Spleen (tissue), 11 donors: ENCODE measurements around the gene C1orf52. TPM values are rescaled to one million over a fixed set of nuclear protein-coding genes. Genes with fewer than 3 reads are reported as not detected.

Experiments
- DNase-seq: peaks from one replicate; pipeline ENCODE4 v3.0.0-alpha.2; 2020
- H3K27ac ChIP-seq, 8 donors: fragments of 200-600 bp; sonication (generic) in 7 of 8; 1 replicate in 4 of 8; 2 replicates in 4 of 8; pipeline versions ENCODE4 v1.5.0 to v1.8.0; 2016 to 2021; ENCODE audit warnings: inconsistent platforms in 4 of 8, mild to moderate bottlenecking in 4 of 8, moderate library complexity in 1 of 8
- H3K27me3 ChIP-seq, 7 donors: fragments of 200-600 bp; sonication (generic) in 6 of 7; replicated peaks in 1 of 7; 1 replicate in 4 of 7; 2 replicates in 3 of 7; pipeline versions ENCODE4 v1.5.0 to v1.8.0; 2016 to 2021; ENCODE audit warnings: inconsistent platforms in 3 of 7, mild to moderate bottlenecking in 1 of 7
- H3K36me3 ChIP-seq, 6 donors: fragments of 200-600 bp; sonication (generic) in 5 of 6; 1 replicate in 4 of 6; 2 replicates in 2 of 6; pipeline versions ENCODE4 v1.5.0 to v1.8.0; 2016 to 2021; ENCODE audit warnings: inconsistent platforms in 2 of 6
- H3K4me1 ChIP-seq, 6 donors: fragments of 200-600 bp; sonication (generic) in 5 of 6; 1 replicate in 3 of 6; 2 replicates in 3 of 6; pipeline versions ENCODE4 v1.5.0 to v1.8.0; 2016 to 2021; ENCODE audit warnings: inconsistent platforms in 3 of 6
- H3K4me3 ChIP-seq, 8 donors: fragments of 200-600 bp; sonication (generic) in 7 of 8; 1 replicate in 4 of 8; 2 replicates in 4 of 8; pipeline versions ENCODE4 v1.5.0 to v1.8.0; 2016 to 2021; ENCODE audit warnings: inconsistent platforms in 4 of 8, mild to moderate bottlenecking in 4 of 8, moderate library complexity in 2 of 8
- H3K9me3 ChIP-seq, 8 donors: fragments of 200-600 bp; sonication (generic) in 7 of 8; 1 replicate in 4 of 8; 2 replicates in 4 of 8; pipeline versions ENCODE4 v1.5.0 to v1.8.0; 2016 to 2021; ENCODE audit warnings: inconsistent platforms in 4 of 8
- POLR2A ChIP-seq, 3 donors: fragments of 450-650 bp; IDR thresholded peaks; one replicate each; pipeline ENCODE4 v1.5.1; 2017; ENCODE audit warnings: antibody characterized with exemption in 3 of 3, mild to moderate bottlenecking in 1 of 3
- POLR2AphosphoS5 ChIP-seq, 3 donors: sonication (generic); formaldehyde crosslinking; IDR thresholded peaks; one replicate each; pipeline ENCODE4 v1.5.1; 2017; ENCODE audit warnings: antibody characterized with exemption in 3 of 3
- WGBS, 5 donors: extraction: QIAGEN DNeasy Blood & Tissue Kit in 3 of 5; methylation state at CpG; one replicate each; pipeline versions ENCODE4 v1.1.5 to v1.1.7; 2013 to 2018; 5-methylcytosine and 5-hydroxymethylcytosine counted together
- intact Hi-C: fragments of 100-400 bp; cut with DNase I; formaldehyde crosslinking; loops from one replicate; pipeline ENCODE4 v1.15.0; 2023; ENCODE audit warnings: low total_unique reads
- polyA plus RNA-seq, 3 donors: library from polyadenylated mRNA; stranded (reverse); fragments of 200-250 nt; gene quantifications; one replicate each; pipeline ENCODE4 v1.2.1, GENCODE V29; 2013
- total RNA-seq, 7 donors: library from RNA; depleted of rRNA in 3 of 7; stranded (reverse); fragments of >200 nt in 3 of 7; fragmentation: NEBNext Ultra II Directional in 4 of 7; extraction: Animal tissue kit (Norgen Biotek cat#: 25700) in 4 of 7; gene quantifications; one replicate each; pipeline versions ENCODE4 v1.1.0 to v1.2.1, GENCODE V29; 2016 to 2021
- TF ChIP-seq, protein P1 (sequence below), 11 experiments: fragments of 200-600 bp in 7 of 11; fragments of 450-650 bp in 4 of 11; sonication (generic) in 4 of 11; IDR thresholded peaks in 8 of 11; conservative IDR thresholded peaks in 3 of 11; 1 replicate in 7 of 11; 2 replicates in 4 of 11; pipeline versions ENCODE4 v1.4.0 to v1.8.0; 2016 to 2021; ENCODE audit warnings: antibody characterized with exemption in 11 of 11, inconsistent platforms in 4 of 11, mild to moderate bottlenecking in 1 of 11
- donor health status: healthy with polysubstance abuse.
- donor health status: DM: no; HTN: no; CAD: no; lungs with moderate emphysema.
- donor health status: DM: no; HTN: no; CAD: no.
- donor health status: Bipolar disorder and iron deficiency.
- donor health status: healthy.
- donor health status: DM: no; HTN: no; CAD: no.
- donor health status: DM: yes; HTN: yes; CAD: no.

C1orf52 gene
- total and polyA plus RNA-seq, 10 donors = 16.2 to 29.7 (median 22.6) TPM

DNA sequence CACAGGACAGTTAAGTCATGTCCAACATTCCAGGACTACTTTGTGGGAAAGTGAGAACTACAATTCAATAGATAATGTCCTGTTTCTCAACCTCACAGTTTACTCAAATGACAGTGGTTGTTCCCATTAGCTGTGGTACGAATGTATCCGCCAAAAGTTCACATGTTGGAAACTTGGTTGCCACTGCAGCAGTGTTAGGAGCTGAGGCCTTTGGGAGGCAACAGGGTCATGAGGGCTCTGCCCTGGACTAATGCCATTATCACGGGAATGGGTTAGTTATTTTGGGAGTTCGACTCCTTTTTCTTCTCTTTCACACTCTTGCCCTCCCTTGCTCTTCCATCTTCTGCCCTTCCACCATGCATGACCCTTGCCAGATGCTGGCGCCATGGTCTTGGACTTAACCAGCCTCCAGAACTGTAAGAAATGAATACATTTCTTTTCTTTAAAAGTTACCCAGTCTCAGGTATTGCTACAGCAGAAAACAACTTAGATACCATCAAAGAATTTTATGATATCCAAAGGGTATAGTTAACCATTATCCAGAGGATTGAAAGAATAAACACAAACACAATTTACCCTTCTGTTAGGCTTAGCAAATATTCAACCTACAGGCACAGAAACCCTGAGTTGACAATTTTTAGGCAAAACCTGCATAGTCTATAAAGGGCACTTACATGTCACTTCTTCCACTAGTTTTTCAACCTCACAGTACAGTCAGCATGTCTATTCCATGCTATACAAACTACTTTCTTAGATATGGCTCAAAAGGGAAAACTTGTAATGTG, 9.5 kb upstream of the C1orf52 start:
- no peak overlapping the region for H3K27ac ChIP-seq
- no peaks in the 10 kb centered on the region for H3K27me3 ChIP-seq
- 91 to 99% (median 97%) methylated on average over 5 of the region's 5 CpGs for WGBS, 5 donors
- H3K4me1 ChIP-seq = peaks cover 11 to 61% (median 31%) of the 10 kb centered on the region in 6 donors
- intact Hi-C loops = no loop called here
- H3K36me3 ChIP-seq = peaks cover 9 to 93% (median 62%) of the 10 kb centered on the region in 6 donors
- no peaks in the 10 kb centered on the region for H3K9me3 ChIP-seq
- H3K4me3 ChIP-seq = no peak overlapping the region
- TF ChIP-seq POLR2AphosphoS5 (IDR thresholded peaks at IDR 0.05) = no peak
- TF ChIP-seq POLR2A (IDR thresholded peaks at IDR 0.05) = no peak
- TF ChIP-seq, protein P1, sequence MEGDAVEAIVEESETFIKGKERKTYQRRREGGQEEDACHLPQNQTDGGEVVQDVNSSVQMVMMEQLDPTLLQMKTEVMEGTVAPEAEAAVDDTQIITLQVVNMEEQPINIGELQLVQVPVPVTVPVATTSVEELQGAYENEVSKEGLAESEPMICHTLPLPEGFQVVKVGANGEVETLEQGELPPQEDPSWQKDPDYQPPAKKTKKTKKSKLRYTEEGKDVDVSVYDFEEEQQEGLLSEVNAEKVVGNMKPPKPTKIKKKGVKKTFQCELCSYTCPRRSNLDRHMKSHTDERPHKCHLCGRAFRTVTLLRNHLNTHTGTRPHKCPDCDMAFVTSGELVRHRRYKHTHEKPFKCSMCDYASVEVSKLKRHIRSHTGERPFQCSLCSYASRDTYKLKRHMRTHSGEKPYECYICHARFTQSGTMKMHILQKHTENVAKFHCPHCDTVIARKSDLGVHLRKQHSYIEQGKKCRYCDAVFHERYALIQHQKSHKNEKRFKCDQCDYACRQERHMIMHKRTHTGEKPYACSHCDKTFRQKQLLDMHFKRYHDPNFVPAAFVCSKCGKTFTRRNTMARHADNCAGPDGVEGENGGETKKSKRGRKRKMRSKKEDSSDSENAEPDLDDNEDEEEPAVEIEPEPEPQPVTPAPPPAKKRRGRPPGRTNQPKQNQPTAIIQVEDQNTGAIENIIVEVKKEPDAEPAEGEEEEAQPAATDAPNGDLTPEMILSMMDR (IDR thresholded peaks at IDR 0.05 in 8 of 11, conservative IDR thresholded peaks at IDR 0.05 in 3 of 11) = no peak
- DNase-seq = no peak

DNA sequence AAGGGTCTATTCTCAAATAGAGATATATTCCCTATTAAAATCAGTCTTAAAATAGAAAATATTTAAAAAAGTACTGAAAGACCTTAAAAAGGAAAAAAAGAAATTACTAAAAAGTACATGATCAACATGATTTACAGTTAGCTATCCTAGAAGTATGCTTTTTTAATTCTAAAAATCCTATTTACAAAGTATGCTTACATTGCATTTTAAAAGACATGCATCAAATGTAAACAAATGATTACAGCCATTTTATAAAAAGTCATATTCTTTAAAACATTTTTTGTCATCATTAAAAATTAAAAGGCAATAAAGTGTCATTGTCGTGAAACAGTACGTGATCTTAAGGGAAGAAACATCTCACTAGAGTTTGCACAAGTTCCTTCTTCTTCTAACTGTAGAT, 7.9 kb upstream of the C1orf52 start:
- intact Hi-C loops = no loop called here
- Histone ChIP-seq H3K4me1 (peaks cover 0 to 44% (median 16%) of the 10 kb centered on the region in 6 donors), H3K36me3 (peaks cover 9 to 100% (median 63%) of the 10 kb centered on the region in 6 donors), H3K27ac (no peak overlapping the region), H3K9me3 (no peaks in the 10 kb centered on the region), H3K4me3 (no peak overlapping the region), H3K27me3 (no peaks in the 10 kb centered on the region)
- no peak for DNase-seq
- TF ChIP-seq POLR2A (IDR thresholded peaks at IDR 0.05) = no peak
- no peak for TF ChIP-seq POLR2AphosphoS5 (IDR thresholded peaks at IDR 0.05)
- TF ChIP-seq, protein P1 (IDR thresholded peaks at IDR 0.05 in 8 of 11, conservative IDR thresholded peaks at IDR 0.05 in 3 of 11) = no peak
- 54 to 83% (median 64%) methylated on average over 2 of the region's 2 CpGs for WGBS, 5 donors

DNA sequence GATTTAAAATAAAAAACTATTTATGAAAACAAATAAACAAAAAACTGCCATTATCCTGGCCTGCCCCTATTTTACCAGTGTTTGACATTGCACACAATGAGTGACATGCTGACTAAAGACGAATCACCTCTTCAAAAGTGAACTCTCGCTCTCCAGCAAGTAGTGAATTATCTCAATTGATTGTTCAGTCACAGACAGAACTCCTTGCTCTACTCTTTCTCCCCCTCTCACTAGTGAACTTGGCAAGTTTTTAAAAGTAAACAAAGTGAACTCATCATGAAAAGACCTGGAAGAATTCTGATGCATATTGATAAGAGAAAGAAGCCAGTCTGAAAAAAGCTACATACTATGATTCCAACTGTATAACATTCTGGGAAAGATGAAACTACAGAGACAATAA, 4.7 kb upstream of the C1orf52 start:
- peaks cover 0 to 25% (median 9%) of the 10 kb centered on the region in 6 donors for H3K4me1 ChIP-seq
- peaks cover 0 to 8% (median 1%) of the 10 kb centered on the region in 8 donors for H3K9me3 ChIP-seq
- intact Hi-C loops = no loop called here
- H3K27ac ChIP-seq = no peak overlapping the region
- WGBS, 5 donors = 93 to 99% (median 98%) methylated on average over 2 of the region's 2 CpGs
- TF ChIP-seq, protein P1 (IDR thresholded peaks at IDR 0.05 in 8 of 11, conservative IDR thresholded peaks at IDR 0.05 in 3 of 11) = no peak
- TF ChIP-seq POLR2A (IDR thresholded peaks at IDR 0.05) (no peak), POLR2AphosphoS5 (IDR thresholded peaks at IDR 0.05) (no peak)
- H3K4me3 ChIP-seq = no peak overlapping the region
- DNase-seq = no peak
- H3K36me3 ChIP-seq = peaks cover 7 to 73% (median 46%) of the 10 kb centered on the region in 6 donors
- H3K27me3 ChIP-seq = no peaks in the 10 kb centered on the region

DNA sequence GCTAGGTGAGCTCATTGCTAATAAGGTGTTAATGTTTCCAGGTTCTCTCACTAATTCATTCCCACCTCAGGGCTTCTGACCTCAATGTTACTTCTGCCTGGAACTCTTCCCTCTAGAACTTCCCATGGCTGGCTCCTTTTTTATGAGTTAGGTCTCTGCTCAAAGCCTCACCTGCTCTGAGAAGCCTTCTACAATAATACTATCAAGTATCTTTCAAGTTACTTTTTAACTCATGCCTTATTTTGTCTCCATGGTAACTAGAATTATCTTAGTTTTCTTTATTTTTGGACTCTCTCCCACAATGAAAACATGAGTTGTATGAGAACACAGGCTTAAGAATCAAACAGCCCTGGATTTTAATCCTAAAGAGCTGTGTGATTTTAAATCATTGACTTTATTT, 3.5 kb upstream of the C1orf52 start:
- H3K9me3 ChIP-seq = peaks cover 0 to 8% (median 1%) of the 10 kb centered on the region in 8 donors
- no peak for DNase-seq
- TF ChIP-seq, protein P1 (IDR thresholded peaks at IDR 0.05 in 8 of 11, conservative IDR thresholded peaks at IDR 0.05 in 3 of 11) = no peak
- TF ChIP-seq POLR2A (IDR thresholded peaks at IDR 0.05) = no peak
- no peak for TF ChIP-seq POLR2AphosphoS5 (IDR thresholded peaks at IDR 0.05)
- no peaks in the 10 kb centered on the region for H3K27me3 ChIP-seq
- peaks cover 7 to 33% (median 18%) of the 10 kb centered on the region in 6 donors for H3K4me1 ChIP-seq
- H3K4me3 ChIP-seq = no peak overlapping the region
- H3K36me3 ChIP-seq = peaks cover 6 to 65% (median 34%) of the 10 kb centered on the region in 6 donors
- no peak overlapping the region for H3K27ac ChIP-seq
- intact Hi-C loops = no loop called here
